ENCODE results near the gene AQP7. TPM values are rescaled to one million over a fixed set of nuclear protein-coding genes. Genes with fewer than 3 reads are reported as not detected.

AQP7 gene
- total and polyA plus RNA-seq, 9 of the 15 experiments (the other 6 are each of a cell fraction or from before 2014, with no cell fraction given) = 0.04 to 0.53 (median 0.07) TPM; not detected in 4

DNA sequence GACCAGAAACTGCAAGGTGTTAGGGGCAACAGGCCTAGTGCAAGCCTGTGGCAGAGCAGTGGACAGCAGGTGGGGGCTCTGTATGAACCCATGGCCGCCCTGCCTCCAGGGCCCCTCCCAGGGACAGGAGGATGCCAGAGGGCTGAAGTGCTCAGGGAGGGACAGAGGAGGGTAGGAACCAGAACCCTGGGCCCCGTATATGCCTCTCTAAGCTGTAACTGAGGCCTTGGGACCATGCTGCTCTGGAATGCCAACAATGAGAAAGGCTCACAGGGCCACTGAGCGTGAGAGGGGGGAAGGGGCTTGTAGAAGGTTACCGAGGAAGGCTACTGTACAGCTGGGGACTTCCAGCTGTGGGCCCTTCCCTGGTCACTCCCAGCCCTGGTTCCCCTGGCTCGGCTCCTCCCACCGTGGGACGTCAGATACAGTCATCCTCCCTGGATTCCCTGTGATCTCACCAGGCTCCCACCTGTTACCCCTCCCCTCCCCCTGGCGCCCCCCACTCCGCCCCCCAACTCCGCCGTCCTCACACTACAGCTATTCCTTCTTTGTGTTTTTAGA is 21.1 kb downstream of the AQP7 start:
- no peak overlapping the region; a peak in 1 of 4 replicates for H3K9ac ChIP-seq (ENCODE audit: insufficient read depth in 1 of 2, low read depth in 2 of 2, low read length in 2 of 2)
- ChIA-PET POLR2A (interaction anchor here (0.6 kb wide), 1 partner anchor 158 kb away, joined by 3 read pairs; no protein-coding TSS in a partner anchor), CTCF (ENCODE audit: low intra/inter-chr PET ratio) (no interaction called here)
- no peaks in the 10 kb centered on the region for H3K36me3 ChIP-seq (ENCODE audit: control insufficient read depth, insufficient read depth, low read length)
- no peaks in the 10 kb centered on the region for H3K9me1 ChIP-seq (ENCODE audit: control insufficient read depth, insufficient read depth, low read length)
- in situ Hi-C loops (cut with MboI) = no loop called here
- 31% methylated on average over 6 of the region's 11 CpGs for WGBS (ENCODE audit: insufficient coverage, low coverage, missing lambda C conversion rate)
- H3K4me1 ChIP-seq (replicated peaks in 1 of 2; ENCODE audit: control insufficient read depth in 2 of 2, insufficient read depth in 2 of 2, low read length in 2 of 2) = peaks cover 8 to 9% of the 10 kb centered on the region in 2 experiments
- intact Hi-C loops (cut with micrococcal nuclease) = no loop called here
- DNase-seq (ENCODE audit: extremely low read depth in 1 of 4, low spot score in 3 of 4) (peak in 2 of 4 experiments; percentile 26 to 37), FAIRE-seq (no peak), ATAC-seq (peak; percentile 71)
- H3K4me2 ChIP-seq (ENCODE audit: insufficient read depth, low read length) = no peak overlapping the region
- H3K9me3 ChIP-seq (replicated peaks; ENCODE audit: control insufficient read depth, insufficient read depth, low read depth, low read length) = no peaks in the 10 kb centered on the region
- no peak overlapping the region for H2AFZ ChIP-seq (ENCODE audit: low read depth, low read length)
- H4K20me1 ChIP-seq (replicated peaks; ENCODE audit: control insufficient read depth, insufficient read depth, low read length) = no peaks in the 10 kb centered on the region
- H3K4me3 ChIP-seq = no peak overlapping the region
- TF ChIP-seq TAF7 (tag; IDR thresholded peaks at IDR 0.05) (no peak), ZNF764 (CRISPR knock-in tag; IDR thresholded peaks at IDR 0.05; ENCODE audit: low read depth) (no peak), SRSF9 (IDR thresholded peaks at IDR 0.05; ENCODE audit: borderline replicate concordance, low read depth, low read length) (no peak), NCOA4 (IDR thresholded peaks at IDR 0.05; ENCODE audit: partially characterized antibody) (no peak), MBD2 (IDR thresholded peaks at IDR 0.05; ENCODE audit: borderline replicate concordance, low read depth) (no peak)
- no peaks in the 10 kb centered on the region for H3K27me3 ChIP-seq (ENCODE audit: control insufficient read depth in 2 of 2, insufficient read depth in 2 of 2, low read length in 2 of 2)
- no peaks in the 10 kb centered on the region for H3K79me2 ChIP-seq (ENCODE audit: control insufficient read depth, insufficient read depth, low read length)
- no TSS peak for BruUV-seq (replicated peaks)
- no peak overlapping the region for H3K27ac ChIP-seq (ENCODE audit: extremely low read depth, low read depth, low read length)

DNA sequence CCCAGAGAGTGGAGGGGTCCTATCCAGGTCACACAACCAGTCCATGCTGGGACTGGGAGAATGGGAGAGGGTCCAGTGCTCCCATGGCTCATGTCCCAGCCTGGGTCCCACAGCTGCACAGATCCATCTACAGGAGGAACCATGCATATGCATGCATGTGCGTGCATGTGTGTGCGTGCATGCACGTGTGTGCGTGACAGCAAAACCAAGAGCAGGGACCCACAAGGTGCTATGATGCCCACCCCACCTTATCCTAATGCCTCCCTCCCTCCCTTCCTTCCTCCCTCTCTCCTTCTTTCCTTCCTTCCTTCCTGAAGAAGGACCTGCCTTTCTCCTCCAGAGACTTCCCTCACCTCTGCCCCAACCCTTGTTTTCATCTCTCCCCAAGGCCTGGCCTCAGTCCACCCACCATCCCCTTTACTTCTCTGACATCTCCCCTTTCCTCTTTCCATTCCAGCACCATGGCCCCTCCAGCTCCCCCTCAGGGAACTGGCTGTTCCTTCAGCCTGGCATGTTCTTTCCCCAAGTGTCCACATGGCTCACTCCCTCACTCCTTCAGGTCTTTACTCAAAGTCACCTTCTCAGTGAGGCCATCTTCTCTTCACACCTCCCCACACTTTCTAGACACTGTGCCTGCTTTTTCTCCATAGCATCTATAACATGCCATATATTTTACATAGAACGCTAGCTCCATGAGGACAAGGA is 21.8 kb downstream of the AQP7 start:
- intact Hi-C loops (cut with micrococcal nuclease) = no loop called here
- H3K79me2 ChIP-seq (ENCODE audit: control insufficient read depth, insufficient read depth, low read length) = no peaks in the 10 kb centered on the region
- no peak for FAIRE-seq
- CTCF ChIA-PET (ENCODE audit: low intra/inter-chr PET ratio) = no interaction called here
- no peaks in the 10 kb centered on the region for H3K27me3 ChIP-seq (ENCODE audit: control insufficient read depth in 2 of 2, insufficient read depth in 2 of 2, low read length in 2 of 2)
- H2AFZ ChIP-seq (ENCODE audit: low read depth, low read length) = no peak overlapping the region
- H3K9ac ChIP-seq (ENCODE audit: insufficient read depth in 1 of 2, low read depth in 2 of 2, low read length in 2 of 2) = no peak overlapping the region
- no TSS peak for BruUV-seq (replicated peaks)
- H3K9me3 ChIP-seq (replicated peaks; ENCODE audit: control insufficient read depth, insufficient read depth, low read depth, low read length) = no peaks in the 10 kb centered on the region
- H3K4me3 ChIP-seq = no peak overlapping the region
- H3K27ac ChIP-seq (ENCODE audit: extremely low read depth, low read depth, low read length) = no peak overlapping the region
- H4K20me1 ChIP-seq (replicated peaks; ENCODE audit: control insufficient read depth, insufficient read depth, low read length) = no peaks in the 10 kb centered on the region
- no peaks in the 10 kb centered on the region for H3K36me3 ChIP-seq (ENCODE audit: control insufficient read depth, insufficient read depth, low read length)
- peaks cover 15 to 17% of the 10 kb centered on the region in 2 experiments for H3K4me1 ChIP-seq (replicated peaks in 1 of 2; ENCODE audit: control insufficient read depth in 2 of 2, insufficient read depth in 2 of 2, low read length in 2 of 2)
- DNase-seq (ENCODE audit: extremely low read depth in 1 of 4, low spot score in 3 of 4) = no peak
- H3K9me1 ChIP-seq (ENCODE audit: control insufficient read depth, insufficient read depth, low read length) = no peaks in the 10 kb centered on the region
- POLR2A ChIA-PET = no interaction called here
- no peak for ATAC-seq
- in situ Hi-C loops (cut with MboI) = no loop called here
- WGBS (ENCODE audit: insufficient coverage, low coverage, missing lambda C conversion rate) = 83% methylated on average over 2 of the region's 5 CpGs
- no peak overlapping the region for H3K4me2 ChIP-seq (ENCODE audit: insufficient read depth, low read length)
- no peak for TF ChIP-seq ZNF583 (CRISPR knock-in tag; IDR thresholded peaks at IDR 0.05)
- TF ChIP-seq ZNF3 (CRISPR knock-in tag; IDR thresholded peaks at IDR 0.05) = no peak
- TF ChIP-seq DPF2 (IDR thresholded peaks at IDR 0.05) = no peak
- TF ChIP-seq XRCC4 (IDR thresholded peaks at IDR 0.05; ENCODE audit: extremely low read depth, insufficient read depth, insufficient read length) = no peak
- TF ChIP-seq, protein P1, sequence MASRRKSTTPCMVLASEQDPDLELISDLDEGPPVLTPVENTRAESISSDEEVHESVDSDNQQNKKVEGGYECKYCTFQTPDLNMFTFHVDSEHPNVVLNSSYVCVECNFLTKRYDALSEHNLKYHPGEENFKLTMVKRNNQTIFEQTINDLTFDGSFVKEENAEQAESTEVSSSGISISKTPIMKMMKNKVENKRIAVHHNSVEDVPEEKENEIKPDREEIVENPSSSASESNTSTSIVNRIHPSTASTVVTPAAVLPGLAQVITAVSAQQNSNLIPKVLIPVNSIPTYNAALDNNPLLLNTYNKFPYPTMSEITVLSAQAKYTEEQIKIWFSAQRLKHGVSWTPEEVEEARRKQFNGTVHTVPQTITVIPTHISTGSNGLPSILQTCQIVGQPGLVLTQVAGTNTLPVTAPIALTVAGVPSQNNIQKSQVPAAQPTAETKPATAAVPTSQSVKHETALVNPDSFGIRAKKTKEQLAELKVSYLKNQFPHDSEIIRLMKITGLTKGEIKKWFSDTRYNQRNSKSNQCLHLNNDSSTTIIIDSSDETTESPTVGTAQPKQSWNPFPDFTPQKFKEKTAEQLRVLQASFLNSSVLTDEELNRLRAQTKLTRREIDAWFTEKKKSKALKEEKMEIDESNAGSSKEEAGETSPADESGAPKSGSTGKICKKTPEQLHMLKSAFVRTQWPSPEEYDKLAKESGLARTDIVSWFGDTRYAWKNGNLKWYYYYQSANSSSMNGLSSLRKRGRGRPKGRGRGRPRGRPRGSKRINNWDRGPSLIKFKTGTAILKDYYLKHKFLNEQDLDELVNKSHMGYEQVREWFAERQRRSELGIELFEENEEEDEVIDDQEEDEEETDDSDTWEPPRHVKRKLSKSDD (conservative IDR thresholded peaks at IDR 0.05; ENCODE audit: low read length) = no peak
- TF ChIP-seq E2F3 (CRISPR knock-in tag; IDR thresholded peaks at IDR 0.05) = no peak
- TF ChIP-seq ESRRB (CRISPR knock-in tag; IDR thresholded peaks at IDR 0.05; ENCODE audit: borderline replicate concordance) = no peak
- TF ChIP-seq RBM22 (IDR thresholded peaks at IDR 0.05; ENCODE audit: low read depth, low read length, poor library complexity, severe bottlenecking) = no peak
- TF ChIP-seq ELF4 (CRISPR knock-in tag; IDR thresholded peaks at IDR 0.05) = no peak
- TF ChIP-seq ZNF274 (IDR thresholded peaks at IDR 0.05; ENCODE audit: borderline replicate concordance, low read depth, low read length) = no peak
